Measurements from ENCODE around the gene MET. TPM values are rescaled to one million over a fixed set of nuclear protein-coding genes. Genes with fewer than 3 reads are reported as not detected.

MET gene
- polyA plus RNA-seq, 1 donor: 13.5 TPM

DNA sequence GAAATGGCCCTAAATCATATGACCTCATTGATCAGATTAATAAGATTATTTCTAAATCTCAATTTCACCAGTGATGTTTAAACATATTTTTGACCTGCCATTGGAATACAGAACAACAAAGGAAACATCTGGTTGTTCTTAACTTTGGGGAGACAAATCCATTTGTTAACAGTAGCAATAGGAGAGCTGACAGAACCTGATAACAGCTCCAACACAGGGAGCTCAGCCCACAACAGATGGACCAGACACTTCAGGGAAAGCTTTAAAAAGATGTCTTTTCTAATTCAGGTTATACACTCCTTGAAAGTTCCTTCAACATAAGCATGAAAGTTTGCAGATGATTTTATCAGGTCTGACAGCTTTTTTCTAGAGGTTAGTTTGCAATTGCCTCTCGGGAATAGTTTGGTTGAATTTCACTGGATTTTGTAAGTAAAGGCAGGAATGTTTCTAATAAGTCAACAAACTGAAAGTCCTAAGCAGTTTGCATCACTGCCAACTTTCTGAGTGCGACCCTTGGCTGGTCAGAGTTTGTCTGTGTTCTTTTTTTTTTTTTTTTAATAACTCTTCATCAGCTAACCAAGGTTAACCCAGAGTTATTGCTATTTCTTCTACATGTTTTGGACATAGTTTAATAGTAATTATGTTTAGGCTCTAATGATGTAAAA, 6.5 kb upstream of the MET start:
- DNase-seq (ENCODE audit: low read depth): no peak

DNA sequence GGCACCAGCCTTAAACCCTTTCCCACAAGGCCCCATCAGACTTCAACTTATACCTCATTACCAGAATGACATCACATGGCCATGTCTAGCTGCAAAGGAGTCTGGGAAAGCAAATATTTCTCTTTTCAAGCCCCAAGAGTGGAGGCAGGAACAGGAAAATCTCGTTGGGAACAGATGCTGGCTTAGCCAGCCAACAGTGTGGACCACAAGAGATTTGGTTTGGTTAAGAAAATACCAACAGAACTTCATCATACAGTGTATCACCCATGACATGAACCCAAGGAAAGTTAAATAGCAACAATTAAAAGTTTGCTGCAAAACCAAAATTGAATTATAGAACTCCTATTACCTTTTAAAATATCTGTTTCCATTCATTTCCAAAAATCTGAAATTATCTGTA, 2.2 kb upstream of the MET start:
- no peak for DNase-seq (ENCODE audit: low read depth)

DNA sequence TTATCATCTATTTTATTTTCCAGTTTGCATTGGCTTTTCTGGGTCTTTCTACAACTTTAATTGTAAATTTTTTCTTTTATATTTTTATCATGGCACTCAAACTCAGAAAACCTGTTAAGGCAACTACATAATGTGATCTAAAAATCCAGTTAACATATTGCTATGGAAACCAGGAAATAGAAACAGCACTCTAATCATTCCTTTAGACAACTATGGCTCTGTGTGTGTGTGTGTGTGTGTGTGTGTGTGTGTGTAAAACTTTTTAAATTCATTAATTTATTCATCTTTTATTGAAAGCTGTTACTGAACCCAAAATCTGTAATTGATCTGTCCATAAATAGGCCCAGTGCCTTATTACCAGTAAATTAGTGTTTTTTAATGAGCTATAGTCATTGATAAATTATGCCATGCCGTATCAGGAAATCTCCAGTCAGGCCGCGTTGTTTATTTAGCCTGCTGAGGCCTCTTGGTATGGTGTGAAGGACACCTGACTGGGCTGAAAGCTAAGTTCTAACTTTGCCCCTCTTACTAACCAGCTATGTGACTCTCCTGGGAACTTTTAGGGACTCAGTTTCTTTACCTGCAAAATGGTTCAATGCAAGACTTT, 1.5 kb upstream of the MET start:
- no peak for DNase-seq (ENCODE audit: low read depth)

DNA sequence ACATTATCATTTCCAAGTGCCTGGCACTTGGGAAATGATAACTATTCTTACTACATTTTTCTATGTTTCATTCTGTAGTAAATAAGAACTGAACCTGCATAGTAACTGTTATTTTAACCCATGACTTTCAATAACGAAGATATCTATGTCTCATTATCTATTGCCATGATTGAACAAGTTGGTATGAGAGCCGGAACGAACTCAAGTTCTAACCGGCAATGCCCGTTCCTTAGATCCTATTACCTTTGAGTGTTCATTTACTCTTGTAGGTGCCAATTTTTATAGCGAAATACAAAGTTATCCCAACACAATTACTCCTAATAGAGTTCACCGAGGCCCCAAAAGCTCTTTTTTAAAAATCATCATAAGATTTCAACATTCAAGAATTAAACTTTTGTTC, 885 bp upstream of the MET start:
- no peak for DNase-seq (ENCODE audit: low read depth)

DNA sequence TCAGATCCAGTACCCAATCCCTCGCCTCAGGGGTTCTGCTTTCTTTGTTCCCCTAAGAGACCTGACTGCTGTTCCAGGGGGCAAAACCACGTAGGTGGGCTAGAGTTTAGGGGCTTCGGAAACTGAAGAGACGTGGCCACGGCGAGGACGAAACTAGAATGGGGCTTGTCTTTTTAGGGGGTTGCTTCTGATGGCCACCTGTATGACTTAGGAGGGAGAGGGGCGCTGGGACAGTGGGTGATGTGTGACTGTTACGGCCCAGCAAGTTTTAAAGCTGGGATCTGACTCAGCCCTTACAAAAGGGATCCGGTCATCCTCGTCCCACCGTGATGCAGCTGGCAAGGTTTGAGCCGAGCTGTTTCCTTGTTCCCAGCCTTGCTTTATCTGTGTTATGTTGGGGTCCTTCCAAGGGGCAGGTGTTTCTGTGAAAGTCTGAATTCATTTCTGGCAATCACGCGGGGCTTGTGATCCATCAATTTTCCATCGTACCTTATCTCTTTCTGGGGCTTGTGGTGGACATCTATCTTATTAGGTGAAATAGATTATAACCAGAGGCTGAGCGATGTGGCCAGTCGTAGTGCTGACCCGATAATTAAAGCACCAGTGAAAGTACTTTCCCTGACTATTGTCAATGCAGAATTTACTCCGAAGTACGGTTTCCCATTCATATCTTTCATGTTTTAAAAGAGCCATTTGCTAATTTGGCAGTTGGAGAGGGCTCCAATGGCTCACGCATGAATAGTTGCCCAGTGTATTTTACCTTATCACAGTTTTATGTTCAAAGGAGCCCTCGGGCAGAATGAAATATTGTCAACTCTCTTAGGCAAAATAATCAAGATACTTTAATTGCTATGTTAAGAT, 830 bp downstream of the MET start:
- no peak for DNase-seq (ENCODE audit: low read depth)

DNA sequence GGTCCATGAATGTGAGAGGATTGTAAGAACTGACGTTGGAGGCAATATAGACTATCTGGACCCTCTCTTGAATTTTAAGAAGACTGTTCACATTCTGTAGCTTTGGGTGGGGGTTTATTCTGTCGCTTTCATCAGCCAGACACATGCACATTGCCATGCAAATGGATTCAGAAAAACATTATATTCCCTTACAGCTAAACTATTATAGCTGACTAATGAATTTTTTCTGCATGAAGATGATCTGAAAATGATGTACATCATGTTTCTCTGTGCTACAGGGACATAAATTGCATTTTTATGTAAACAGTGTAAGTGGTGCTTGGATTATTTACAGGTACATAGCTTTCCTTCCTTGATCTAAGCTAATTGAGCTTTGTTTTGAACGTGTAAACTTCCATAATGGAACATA, 1.5 kb downstream of the MET start:
- DNase-seq (ENCODE audit: low read depth): no peak

DNA sequence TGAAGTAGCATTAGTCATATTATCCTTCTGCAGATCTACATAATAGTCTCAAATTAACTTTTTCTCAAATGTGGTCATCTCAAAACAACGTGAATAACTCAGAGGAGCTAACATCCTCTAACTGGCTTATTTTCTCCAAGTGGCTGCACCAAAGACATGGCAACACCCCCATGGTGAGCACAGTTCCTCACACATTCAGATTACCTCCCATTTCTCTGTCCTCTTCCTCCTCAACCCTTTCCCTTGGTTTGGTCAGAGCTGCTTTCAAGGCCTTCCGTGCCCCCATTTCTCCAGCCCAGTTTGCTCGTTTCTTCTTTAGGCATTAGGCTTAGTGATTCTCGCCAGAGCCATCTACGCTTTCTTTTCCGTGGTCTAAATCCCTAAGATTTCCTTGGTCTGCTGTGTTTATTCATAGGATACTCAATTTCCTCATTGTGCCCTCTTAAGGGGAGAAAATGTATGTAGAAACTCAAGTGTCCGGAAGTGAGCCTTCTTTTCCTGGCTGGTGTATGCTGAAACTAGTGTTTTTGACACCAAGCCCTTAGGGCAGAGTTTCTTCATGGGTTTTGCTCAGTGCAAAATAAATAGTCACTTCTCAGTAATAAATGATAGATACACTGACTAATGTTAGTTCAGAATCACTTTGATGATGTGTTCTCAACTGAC, 2.6 kb downstream of the MET start:
- DNase-seq (ENCODE audit: low read depth): no peak

DNA sequence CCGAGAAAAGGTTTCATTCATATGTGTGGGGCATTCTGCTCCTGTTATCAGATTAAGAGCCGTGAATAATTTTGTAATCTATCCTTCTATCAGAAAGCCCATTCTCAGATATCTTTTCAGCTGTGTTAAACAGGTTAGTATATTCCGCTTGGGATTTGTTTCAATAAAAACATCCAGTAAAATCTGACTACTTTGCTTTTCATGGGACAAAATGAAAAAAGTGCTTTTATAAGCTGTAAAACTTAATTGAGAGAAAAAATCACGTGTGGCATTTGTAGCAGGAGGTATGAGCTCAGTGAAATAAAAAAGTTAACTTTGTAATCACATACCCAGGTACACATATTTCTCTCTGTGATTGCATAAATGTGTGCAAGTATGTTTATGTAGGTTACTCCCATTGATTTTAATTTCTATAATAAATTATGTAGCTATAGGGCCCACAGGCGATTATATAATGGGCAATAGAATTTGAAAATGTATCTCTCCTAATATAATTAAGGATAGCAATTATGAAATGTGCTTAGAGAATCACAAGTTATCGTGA, 3.9 kb downstream of the MET start:
- DNase-seq (ENCODE audit: low read depth): no peak

DNA sequence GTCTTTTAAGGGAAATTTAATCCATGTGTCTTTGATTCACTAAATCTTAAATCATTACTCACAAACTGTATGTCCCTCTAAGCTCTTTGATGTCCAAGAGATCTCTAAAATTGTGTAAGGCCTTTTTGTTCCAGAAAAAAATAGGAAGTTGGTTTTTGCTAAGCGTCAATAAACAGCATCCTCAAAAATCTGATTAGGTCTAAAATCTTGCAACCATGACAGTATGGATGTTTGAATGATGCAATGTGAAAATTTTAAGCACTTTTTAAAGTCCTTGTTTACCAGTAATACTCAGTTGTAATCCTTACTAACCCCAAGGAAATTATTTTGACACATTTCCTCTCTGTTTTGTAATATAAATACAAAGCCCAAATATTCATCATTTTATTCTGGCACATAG, 6.8 kb downstream of the MET start:
- DNase-seq (ENCODE audit: low read depth): no peak

DNA sequence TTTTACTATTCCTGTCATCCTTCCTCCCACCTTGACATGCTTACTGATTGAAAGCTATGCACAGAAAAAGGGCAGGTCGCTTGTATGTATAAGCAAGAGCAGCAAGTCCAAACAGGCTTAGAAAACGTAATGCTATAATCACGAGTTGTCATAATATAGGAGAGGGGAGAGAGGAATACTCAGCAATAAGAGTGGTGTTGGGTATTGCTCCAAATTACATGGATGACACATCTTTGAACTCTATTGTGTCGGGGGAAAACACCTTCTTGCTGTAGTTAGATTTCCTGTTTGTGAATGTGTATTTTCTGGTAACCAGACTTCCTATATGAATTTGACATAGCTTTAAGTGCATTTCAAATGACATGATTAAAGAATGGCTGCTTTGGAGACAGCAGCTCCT, 7.5 kb downstream of the MET start:
- DNase-seq (ENCODE audit: low read depth): no peak

DNA sequence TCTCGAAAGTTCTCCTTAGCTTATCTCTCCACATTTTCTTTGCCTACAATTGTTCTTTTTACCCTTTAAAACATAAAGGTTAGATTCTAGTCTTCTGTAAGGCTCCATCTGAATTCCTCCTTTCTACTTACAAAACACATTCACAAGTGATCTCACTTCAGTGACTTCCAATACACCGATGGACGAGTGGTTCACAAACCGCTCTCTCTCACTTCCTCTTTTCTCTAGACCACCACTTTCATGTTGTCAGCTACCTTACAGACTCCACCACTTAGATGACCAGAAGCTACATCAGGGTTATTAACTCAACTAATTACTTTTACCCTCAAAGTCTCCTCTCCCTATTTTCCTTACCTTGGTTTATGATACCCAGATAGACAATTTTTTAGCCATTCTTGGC, 11.8 kb downstream of the MET start:
- no peak for DNase-seq (ENCODE audit: low read depth)

DNA sequence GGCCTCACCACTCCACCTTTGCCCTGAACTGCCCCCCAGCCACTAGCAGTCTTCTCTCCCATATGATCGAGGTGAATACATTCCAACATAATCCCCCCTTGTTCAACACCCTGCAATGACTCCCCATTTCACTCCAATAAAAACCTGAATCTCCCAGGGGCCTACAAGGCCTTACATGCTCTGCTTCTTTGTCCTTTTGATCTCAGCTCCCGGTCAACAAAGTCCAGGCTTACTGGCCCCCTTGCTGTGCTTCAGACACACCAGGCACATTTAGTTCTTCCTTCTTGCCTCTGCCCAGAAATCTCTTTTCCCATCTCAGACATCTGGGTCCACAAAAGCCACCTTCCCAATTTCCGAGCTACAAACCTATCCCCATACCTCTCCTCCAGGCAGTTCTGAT, 14.0 kb downstream of the MET start:
- no peak for DNase-seq (ENCODE audit: low read depth)

DNA sequence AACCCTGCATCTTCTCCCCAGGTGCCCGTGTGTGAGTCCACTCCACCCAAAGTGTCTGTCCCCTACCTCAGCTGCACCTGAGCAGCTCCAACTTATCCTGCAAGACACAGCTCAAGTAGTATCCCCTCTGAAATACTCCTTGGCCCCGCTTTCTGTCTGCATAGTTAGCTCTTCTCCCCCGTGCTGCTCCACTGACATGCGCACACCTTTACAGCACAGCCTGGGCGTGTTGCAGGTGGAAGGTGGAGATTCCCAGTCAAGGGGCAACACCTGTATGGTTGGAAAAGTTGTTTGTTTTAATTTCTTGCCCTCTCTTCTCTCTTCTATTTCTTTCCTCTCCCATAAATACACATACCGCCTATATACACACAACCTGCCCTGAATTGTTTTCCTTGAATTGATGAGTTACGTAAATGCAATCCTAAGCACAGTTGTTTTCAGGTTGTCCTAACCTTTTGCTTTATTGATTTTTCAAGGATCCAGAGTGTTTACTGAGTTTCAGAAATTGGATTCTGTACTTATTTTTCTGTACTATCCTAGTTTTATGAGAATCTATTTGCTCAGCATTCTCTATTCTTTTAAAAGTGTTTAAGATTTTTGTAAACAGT, 14.9 kb downstream of the MET start:
- no peak for DNase-seq (ENCODE audit: low read depth)

DNA sequence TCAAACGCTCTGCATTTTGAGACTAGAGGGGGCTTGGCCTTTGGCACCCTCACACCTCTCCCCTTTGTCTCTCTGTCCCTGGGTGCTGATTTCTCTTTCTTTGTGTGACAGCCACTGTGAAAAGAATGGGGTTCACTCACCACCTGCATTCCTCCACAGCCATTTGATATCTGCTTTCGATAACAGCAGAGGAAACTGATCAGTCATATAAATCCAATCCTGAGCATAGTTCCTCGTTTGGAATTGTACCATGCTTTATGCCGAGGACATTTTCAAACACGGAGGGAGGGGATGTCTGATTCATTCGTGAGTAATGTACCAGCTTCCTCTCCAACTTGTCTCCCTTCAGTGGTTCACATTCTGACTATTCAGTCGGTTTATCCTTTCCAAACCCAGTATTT, 15.8 kb downstream of the MET start:
- DNase-seq (ENCODE audit: low read depth): no peak

DNA sequence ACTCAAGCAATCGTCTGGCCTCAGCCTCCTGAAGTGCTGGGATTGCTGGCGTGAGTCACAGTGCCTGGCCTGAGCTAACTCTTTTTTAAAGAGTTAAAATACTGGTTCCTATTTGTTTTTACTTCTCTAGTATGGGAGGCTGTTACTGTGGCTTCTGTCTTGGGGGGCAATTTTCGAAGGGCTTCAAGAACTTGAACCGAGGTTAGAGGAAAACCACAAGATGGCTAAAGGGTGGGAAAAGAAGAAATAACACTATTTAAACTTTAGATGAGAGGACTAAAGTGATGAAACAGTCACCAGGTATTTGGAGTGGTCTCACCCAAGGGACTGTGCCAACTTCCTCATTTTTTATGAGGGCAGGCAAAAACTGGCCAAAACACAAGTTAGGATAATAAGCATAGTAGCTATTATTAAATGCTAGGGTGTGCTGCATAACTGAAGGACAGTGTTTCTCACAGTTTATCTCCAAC, 17.8 kb downstream of the MET start:
- DNase-seq (ENCODE audit: low read depth): no peak

DNA sequence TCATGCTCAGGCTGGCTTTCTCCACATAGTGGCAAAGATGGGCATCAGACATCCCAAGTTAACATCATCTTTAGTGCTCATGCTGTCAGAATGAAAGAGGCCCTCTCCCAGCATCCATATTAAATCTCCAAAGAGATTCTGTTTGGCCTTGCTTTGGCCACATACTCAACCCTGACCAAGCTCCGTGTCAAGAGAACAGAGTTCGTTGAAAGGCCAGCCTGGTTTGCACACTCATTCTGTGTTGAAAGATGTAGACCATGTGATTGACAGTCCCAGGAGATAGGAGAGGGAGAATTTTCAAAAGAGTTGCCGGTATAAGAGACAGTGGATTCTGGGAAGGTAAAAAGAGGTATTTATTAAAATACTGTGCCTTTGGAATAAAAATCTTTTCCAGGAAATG, 19.7 kb downstream of the MET start:
- no peak for DNase-seq (ENCODE audit: low read depth)

DNA sequence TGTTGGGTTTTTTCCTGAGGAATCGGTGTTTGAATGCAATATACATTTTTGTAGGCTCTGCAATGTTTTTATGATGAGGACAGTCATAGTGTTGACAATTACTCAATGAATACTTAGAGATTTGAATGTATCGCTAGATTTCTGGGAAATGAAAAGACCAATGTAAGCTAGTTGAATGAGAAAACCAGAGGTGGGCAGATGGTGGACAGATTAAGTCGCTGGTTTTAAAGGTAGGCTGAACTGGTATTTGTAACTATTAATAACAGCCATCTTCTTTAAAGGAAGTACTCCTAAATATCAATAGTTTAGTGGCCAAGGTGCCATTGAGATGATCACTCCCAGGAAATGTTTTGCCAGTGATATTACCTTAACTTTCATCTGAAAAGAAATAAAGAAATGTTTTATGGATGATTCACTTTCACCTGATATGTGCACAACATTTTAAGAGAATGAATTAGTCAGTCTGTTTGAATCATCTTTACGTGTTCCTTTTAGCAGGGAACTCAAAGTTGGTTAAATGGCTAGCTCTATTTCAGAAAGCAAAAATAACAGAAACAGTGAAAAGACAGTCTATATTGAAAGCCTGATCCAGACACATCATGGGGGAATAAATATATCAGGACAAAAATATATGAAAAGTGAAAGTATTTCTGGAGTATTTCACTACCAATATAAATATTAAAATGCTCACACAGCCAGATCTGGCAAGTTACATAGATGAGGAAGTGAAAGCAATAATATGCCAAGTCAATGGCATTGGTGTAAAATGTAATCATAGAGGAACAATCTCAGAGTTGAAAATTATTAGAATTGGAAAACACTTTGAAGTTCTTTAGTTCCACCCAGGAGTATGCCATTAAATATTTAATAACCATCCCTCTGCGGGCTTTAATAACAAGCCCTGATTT, 20.7 kb downstream of the MET start:
- DNase-seq (ENCODE audit: low read depth): no peak

DNA sequence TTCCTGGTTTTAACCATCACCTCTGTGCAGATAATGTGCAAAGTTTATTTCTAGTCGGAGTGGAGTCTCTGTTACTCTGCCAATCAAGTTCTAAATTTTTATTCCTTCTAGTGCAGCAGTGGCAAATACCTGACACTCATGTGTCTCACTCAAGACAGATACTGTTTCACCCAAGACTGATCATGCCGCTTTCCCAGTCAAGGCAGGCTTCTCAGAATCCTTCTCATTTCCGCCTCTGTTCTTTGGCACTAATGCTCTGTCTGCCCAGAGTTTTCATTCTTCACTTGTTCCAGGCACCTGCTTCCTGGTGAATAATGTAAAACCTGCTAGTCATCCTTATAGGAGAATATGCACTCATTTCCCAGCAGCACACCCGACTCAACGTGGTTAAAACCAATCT, 24.7 kb downstream of the MET start:
- no peak for DNase-seq (ENCODE audit: low read depth)

DNA sequence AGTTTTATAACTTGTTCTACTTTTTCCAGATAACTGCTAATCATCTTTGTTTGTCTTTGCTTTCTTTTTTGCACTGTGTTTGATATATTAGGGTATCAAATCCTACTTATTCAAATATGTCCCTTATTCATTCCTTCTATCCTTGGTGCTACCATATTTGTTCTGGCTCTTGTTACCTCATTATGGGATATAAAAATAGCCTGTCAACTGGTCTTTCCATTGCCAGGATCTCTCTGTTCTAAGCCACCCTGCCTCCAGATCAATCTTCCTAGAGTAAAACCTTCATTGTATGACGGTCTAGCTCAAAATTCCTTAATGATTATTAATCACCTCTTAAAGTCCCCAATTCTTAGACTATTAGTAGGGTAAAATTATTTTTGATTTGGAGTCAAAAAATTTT, 25.2 kb downstream of the MET start:
- no peak for DNase-seq (ENCODE audit: low read depth)

DNA sequence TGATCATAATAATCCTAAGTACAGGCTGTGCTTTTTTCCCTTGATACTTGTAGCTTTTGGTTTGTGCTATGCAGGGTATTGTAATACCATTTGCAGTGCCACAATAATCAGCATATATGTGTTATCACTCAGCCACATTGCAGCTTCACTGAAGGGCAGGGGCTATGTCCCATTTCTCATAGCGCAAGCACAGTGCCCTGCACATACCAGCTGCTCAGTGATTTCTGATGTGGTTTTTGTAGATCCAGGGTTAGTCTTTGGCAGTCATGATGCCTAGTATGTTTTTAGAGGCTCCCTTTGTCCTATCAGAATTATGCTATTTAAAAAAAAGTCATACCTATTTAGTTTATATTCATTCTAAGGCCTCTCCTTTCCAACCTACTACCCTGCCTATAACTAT, 25.8 kb downstream of the MET start:
- no peak for DNase-seq (ENCODE audit: low read depth)

DNA sequence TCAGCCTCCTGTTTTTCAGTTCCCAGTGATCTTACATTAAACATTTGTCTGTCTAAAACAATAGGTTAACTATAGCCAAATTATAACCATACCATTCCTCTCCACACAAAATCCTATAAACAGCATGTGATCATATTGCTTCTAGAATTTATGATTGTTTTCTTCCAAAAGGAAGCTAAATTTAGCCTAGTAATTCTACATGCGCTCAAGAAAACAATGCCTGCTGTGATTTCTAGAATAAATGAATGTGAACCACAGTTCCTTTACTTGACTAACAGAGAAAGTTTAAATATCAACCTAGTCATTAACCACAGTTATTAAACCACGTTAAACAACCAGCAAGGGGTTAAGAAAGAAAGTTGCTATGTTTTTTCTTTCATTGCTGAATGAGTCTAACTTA, 26.4 kb downstream of the MET start:
- no peak for DNase-seq (ENCODE audit: low read depth)

Data from forelimb muscle (tissue), 1 donor.